UCSD-AML1 (cell line): Measurements from ENCODE around the gene RPRML.

Experiments used
- DNase-seq: peaks from one replicate; lab custom pipeline; 2025; ENCODE audit not compliant: unreplicated experiment; lab: John Stamatoyannopoulos, UW

Gene RPRML

DNA sequence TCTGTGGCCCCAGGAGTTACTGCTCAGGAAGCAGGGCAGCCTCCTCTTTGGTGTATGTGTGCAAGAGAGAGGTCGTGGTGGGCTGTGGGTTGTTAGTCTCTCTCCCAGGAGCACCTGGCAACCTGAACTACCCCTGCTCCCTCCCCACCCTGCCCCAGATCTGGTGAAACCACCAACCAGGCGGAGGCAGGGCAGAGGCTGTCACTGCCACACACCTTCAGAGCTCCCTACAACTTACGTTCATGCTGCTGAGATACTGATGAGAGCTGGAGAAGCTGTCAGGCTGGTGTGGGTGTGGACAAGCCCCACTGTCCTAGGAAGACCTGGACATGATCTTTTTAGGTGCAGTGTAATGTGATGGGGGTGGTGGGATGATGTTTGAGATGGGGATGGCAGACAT lies 31.8 kb downstream of the RPRML start:
- DNase-seq: no peak

DNA sequence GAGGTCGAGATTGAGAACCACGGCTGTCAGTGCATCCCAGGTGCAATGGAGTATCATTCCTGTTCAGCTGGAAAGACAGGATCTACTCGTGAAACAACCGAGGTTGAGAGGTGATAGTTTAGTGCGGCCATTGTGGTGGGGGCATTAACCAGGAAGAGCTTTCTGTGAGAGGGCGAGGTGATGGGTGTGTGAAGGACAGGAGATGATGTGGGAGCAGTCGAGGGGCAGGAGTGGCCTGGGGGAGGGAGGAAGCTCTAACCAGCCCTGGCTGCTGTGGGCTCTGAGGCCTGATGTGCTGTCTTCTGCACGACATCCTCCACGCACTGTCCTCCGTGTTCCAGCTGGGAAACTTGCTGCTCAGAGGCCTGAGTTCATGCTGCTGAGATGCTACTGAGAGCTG lies 34.1 kb downstream of the RPRML start:
- DNase-seq: no peak

DNA sequence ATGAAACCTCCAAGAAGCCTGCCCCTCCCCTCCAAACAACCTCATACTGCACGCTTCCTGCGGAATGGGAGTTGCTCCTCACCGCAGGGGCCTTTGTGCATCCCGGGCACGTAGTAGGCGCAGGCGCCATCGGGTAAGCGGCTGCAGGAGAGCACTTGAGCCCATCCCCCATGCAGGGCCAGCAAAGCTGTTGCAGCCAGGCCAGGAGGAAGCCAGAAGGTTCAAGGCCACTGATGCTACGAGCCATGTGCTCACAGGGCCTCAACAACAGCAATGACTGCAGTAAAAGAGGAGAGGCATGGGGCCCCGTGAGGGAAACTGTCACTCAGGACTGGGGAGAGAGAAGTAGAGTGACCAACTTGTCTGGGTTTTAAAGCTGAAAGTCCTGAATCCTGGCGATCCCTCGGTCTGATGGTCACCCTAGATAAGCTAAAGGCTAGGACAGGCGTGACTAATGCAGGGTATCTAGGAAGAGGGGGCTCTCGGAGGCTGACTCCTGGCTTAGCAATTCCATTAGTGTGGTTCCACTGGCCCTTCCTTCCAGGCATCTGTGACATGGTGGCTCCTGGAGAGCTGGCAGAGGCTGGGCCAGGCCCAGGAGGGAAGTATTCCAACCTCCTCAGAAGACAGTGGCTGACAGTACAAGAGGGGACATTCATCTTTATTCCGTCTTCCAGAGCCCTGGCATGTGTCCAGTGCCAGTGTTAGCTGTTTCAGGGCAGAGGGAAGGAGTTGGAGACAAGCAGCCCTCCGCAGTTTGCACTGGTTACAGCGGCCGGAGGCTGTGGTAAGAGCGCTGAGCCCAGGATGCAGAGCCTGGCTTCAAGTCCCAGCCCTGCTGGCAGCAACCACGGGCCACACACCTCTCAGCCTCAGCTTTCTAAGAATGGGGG lies 35.3 kb downstream of the RPRML start:
- DNase-seq: peak; percentile 91

DNA sequence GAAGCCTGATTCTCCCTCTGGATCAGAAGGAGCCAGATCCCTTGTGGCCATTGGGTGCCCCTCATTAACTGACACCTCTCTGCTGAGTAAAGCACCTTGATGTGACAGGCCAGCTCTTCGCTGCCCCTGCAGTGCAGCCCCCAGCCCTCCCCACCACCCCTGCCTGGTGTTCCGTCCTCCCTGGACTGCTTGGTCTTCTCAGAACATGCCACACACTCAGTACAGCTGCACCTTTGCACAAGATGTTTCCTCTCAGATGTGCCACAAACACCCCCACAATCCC lies 35.9 kb downstream of the RPRML start:
- no peak for DNase-seq

DNA sequence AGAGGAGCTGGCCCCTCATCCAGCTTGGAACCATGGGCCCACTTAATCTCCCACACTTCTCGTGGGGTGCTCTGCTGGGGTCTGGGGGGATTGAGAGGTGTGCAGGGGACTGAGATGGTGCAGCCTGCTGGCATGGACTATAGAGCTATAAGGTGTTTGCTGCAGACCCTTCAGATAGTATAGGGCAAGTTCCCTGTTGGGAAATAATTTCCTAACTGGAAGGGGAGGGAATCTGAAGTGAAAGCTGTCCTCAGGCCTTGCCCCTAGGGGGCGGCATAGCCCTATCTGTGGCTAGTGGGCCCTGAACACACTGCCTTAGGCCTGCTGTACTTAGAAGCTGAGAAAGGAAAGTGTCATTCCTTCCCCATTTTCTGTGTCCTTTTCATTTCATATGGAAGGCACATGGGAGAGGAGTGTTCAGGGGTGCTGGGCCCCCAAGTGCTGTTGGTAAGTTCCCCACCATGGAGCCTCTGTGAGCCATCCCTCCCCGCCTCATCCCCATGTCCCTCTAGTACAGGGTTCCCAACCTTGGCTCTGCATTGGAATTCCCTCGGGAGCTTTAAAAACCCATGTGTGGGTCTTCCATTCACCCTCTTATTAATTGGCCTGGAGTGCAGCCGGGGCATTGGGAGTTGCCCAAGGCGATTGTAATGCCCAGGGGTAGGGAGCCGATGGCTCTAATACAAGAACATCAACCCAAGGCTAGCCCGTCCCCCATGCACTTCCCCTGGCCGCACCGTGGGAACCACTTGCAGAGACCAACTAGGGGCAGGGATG lies 36.4 kb downstream of the RPRML start:
- DNase-seq: peak; percentile 82

DNA sequence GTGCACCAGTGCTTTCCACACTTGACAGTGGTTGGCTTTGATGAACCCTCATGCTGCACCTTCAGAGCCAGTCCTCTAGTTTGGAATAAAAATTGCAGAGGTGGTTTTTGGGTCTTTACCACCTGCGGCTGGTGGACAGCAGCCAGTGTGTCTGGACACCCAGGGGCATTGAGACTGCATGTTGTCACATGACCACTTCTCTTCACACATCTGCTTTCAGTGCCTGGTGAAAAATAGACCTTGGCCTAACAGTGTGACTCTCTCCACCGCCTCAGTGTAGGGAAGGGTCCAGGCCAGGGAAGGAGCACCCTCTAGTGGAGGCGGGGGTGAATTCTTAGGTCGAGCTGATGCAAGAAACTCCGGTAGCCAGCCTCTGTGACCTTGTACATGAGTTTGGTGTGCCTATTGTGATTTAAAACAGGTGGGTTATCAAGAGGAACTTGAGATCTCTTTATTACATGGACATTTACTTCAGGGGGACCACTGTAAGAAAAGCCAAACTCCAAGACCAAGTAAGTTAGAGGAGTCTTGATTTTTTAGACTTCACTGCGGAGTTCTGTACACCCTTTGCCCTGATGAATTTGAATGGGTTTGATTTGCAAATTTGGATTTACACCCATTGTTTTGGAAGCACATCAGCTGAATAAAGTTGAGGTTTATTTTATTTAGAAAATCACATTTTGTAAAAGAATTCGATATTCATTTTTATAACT lies 38.2 kb downstream of the RPRML start:
- peak; percentile 75 for DNase-seq

DNA sequence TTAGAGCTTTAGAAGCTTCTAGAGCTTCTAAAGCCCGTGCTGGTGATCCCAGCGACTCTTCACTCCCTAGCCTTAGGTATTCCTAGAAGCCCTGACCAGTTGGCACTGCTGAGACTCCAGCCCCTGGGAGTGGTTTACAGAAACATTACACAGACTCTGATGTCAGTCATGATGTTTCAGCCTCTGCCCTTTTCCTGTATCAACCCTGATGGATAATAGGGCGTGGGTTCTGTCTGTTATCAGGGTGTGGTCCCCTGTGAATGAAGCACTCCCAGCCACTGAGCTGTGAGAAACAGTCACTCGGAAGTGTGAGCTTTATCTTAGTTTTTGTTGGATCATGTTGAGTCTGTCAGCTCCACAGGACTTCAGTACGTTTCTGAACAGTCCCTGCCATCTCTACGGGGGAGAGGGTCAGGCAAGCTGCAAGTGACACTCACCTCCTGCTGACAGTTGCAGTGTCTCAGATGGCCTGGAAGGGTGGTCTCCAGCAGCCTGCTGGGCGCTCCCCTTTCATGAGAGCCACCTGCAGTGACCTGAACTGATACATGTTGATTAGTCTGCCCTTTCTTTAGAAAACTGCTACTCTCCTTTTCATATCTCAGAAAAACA lies 43.3 kb downstream of the RPRML start:
- no peak for DNase-seq

DNA sequence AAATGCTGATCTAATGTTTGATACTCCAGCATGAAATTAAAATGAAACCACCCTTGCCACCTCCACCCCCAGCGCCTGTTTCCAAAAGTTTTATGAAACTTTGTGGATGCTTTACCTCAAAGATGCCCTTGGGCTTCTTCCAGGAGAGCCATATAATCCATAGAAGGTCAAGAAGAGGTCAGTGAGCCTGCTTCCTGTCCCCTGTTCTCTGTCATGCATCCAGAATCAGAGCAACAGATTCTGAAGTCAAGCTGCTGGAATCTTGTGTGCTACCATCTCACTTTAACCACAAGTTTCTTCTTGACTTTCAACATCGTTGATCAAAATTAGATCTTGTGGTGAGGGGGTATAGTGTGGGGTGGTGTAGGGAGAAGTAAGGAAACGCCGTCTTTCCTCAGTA lies 47.5 kb downstream of the RPRML start:
- DNase-seq: no peak

DNA sequence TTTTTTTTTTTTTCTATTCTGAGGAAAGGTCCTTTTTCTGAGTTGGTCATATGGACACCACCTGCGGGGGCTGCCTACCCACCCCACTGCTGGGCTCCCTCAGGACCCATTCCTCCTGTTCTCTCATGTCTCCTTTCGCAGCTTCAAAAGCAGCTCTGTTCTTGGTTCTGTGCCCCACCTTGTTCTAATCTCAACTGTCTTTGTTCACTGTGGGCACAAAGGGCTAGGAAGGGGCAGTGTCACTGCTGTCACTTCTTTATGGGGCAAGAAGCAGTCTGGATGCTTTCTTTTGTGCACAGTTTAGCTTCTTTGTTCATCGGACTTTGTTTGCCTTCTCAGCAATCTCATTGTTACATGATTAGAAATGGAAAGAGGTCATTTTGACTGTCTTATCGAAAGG lies 49.0 kb downstream of the RPRML start:
- no peak for DNase-seq

DNA sequence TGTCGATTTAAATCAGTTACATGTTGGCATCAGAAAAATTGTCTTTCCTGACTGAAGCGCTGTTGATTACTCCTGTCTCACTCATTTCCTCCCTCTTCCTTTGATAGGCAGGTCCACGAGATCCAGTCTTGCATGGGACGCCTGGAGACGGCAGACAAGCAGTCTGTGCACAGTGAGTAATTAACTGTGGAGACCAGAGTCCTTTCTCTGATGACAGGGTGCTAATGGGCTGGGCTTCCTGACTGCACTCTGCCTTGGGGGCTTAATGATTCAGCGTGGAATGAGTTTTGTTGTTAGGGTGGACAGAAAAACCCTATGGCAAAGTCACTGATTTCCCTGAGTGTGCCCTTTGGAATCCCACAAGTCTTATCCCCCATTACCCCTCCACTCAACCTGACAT lies 49.6 kb downstream of the RPRML start:
- no peak for DNase-seq

DNA sequence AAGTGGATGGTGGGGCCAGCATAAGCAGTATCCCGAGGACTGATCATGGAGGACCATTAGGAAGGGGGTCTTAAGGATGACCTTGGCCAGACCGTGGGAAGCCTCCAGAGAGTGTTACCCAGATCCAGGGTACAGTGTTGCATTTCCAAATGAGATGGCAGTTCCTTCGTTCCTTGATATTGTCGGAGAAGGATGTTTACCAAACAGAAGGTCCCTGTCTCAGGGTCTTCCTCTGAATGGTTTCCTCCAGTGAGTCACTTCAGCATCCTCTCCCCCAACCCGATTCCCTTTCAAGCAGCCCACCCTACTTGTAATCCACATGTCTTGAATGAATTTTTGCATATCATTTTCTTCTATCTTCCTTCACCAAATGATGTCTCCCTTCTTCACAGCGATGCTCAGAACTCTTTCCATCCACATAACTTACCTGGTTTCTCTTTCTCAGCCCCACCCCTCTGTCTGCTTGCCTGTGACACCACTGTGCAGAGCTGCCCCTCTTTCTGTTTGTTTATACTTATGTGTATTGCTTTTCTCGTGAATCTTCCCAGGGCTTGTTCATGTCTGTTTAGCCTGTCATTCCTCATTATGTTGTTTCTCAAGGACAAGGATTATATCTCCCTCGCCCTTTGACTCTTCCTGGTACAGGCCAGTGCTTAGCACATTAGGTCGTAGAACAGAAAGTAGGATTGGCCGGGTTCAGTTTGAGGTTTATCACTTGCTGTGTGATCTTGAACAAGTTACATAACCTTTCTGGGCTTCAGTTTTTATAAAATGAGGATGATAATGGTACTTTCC lies 50.4 kb downstream of the RPRML start:
- DNase-seq: no peak
